ENCODE data around the gene LCE5A.
"Not testable (repeated sequence)": the region's sequence is repeated elsewhere in the genome, so short reads cannot be mapped to it uniquely, and the experiment has no call there.

The LCE5A gene

DNA sequence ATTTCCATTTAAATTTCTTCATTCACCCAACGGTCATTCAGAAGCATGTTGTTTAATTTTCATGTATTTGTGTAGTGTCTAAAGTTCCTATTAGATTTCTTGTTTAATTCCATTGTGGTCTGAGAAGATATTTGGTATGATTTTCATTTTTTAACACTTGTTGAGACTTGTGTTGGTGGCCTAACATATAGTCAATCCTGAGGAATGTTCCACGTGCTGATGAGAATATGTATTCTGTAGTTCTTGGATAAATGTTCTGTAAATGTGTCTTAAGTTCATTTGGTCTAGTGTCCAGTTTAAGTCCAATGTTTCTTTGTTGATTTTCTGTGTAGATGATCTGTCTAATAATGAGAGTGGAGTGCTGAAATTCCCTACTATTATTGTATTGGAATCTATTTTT lies 22.7 kb upstream of the LCE5A start:
- Histone ChIP-seq H2BK5ac (ENCODE audit: low read depth, low read length, poor library complexity, severe bottlenecking) (no peak overlapping the region), H3K4me3 (ENCODE audit: insufficient read depth in 1 of 2, low read depth in 1 of 2, low read length in 2 of 2) (no peak overlapping the region), H3K27me3 (ENCODE audit: control insufficient read depth in 1 of 2, insufficient read depth in 1 of 2, low read length in 2 of 2) (no peaks in the 10 kb centered on the region), H3K36me3 (ENCODE audit: control insufficient read depth in 1 of 2, insufficient read depth in 2 of 2, low read depth in 1 of 2, low read length in 2 of 2) (no peaks in the 10 kb centered on the region), H3K27ac (ENCODE audit: low read length, poor library complexity, severe bottlenecking) (no peak overlapping the region), H2BK15ac (ENCODE audit: low read depth, poor library complexity, severe bottlenecking) (no peak overlapping the region), H3K14ac (ENCODE audit: low read length in 2 of 2) (no peak overlapping the region), H3K18ac (ENCODE audit: low read depth in 1 of 2, low read length in 2 of 2) (no peak overlapping the region), H3K79me1 (replicated peaks; ENCODE audit: low read length, poor library complexity, severe bottlenecking) (no peaks in the 10 kb centered on the region), H2AK5ac (ENCODE audit: low read length, severe bottlenecking) (no peak overlapping the region), H4K8ac (ENCODE audit: low read length) (no peak overlapping the region), H2BK12ac (ENCODE audit: low read length in 2 of 2) (no peak overlapping the region), H3K9me3 (ENCODE audit: control insufficient read depth, low read length) (peaks cover 4% of the 10 kb centered on the region), H3K4ac (ENCODE audit: low read depth in 1 of 2, low read length in 2 of 2) (no peak overlapping the region), H2AFZ (ENCODE audit: low read depth, low read length) (no peak overlapping the region), H3K9ac (ENCODE audit: low read length) (no peak overlapping the region), H2BK120ac (ENCODE audit: low read depth, low read length) (no peak overlapping the region), H3K4me2 (ENCODE audit: low read length, poor library complexity, severe bottlenecking) (no peak overlapping the region), H3K4me1 (ENCODE audit: control insufficient read depth, insufficient read depth, low read depth, low read length) (no peaks in the 10 kb centered on the region), H4K91ac (ENCODE audit: low read length) (no peak overlapping the region), H3K23ac (ENCODE audit: low read length in 2 of 2) (no peak overlapping the region)
- WGBS, result 71% methylated on average over 2 of the region's 2 CpGs
- DNase-seq, result no peak

DNA sequence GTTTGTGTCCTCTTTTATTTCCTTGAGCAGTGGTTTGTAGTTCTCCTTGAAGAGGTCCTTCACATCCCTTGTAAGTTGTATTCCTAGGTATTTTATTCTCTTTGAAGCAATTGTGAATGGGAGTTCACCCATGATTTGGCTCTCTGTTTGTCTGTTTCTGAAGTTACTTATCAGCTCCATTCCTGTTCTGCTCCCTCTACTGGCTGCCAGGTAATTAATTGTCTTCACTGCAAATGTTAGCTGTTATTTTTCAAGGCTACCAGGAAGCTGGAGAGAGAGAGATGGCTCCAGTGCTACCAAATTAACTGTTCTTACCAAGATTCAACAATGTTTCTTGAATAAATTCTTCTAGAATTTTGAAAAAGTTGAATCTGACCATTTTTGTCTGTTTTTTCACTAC lies 19.1 kb upstream of the LCE5A start:
- not testable (repeated sequence) for H2BK15ac ChIP-seq (ENCODE audit: low read depth, poor library complexity, severe bottlenecking); H3K79me1 ChIP-seq (replicated peaks; ENCODE audit: low read length, poor library complexity, severe bottlenecking); H3K27ac ChIP-seq (ENCODE audit: low read length, poor library complexity, severe bottlenecking); H3K18ac ChIP-seq (ENCODE audit: low read depth in 1 of 2, low read length in 2 of 2); H3K23ac ChIP-seq (ENCODE audit: low read length in 2 of 2); H3K4me1 ChIP-seq (ENCODE audit: control insufficient read depth, insufficient read depth, low read depth, low read length); H2AFZ ChIP-seq (ENCODE audit: low read depth, low read length); H4K91ac ChIP-seq (ENCODE audit: low read length); H3K4me2 ChIP-seq (ENCODE audit: low read length, poor library complexity, severe bottlenecking); H3K9me3 ChIP-seq (ENCODE audit: control insufficient read depth, low read length); H3K36me3 ChIP-seq (ENCODE audit: control insufficient read depth in 1 of 2, insufficient read depth in 2 of 2, low read depth in 1 of 2, low read length in 2 of 2); H3K14ac ChIP-seq (ENCODE audit: low read length in 2 of 2); H3K27me3 ChIP-seq (ENCODE audit: control insufficient read depth in 1 of 2, insufficient read depth in 1 of 2, low read length in 2 of 2); H4K8ac ChIP-seq (ENCODE audit: low read length); H2BK12ac ChIP-seq (ENCODE audit: low read length in 2 of 2); DNase-seq; H3K4me3 ChIP-seq (ENCODE audit: insufficient read depth in 1 of 2, low read depth in 1 of 2, low read length in 2 of 2); H3K9ac ChIP-seq (ENCODE audit: low read length); H2BK120ac ChIP-seq (ENCODE audit: low read depth, low read length); H2BK5ac ChIP-seq (ENCODE audit: low read depth, low read length, poor library complexity, severe bottlenecking); H2AK5ac ChIP-seq (ENCODE audit: low read length, severe bottlenecking); H3K4ac ChIP-seq (ENCODE audit: low read depth in 1 of 2, low read length in 2 of 2)

DNA sequence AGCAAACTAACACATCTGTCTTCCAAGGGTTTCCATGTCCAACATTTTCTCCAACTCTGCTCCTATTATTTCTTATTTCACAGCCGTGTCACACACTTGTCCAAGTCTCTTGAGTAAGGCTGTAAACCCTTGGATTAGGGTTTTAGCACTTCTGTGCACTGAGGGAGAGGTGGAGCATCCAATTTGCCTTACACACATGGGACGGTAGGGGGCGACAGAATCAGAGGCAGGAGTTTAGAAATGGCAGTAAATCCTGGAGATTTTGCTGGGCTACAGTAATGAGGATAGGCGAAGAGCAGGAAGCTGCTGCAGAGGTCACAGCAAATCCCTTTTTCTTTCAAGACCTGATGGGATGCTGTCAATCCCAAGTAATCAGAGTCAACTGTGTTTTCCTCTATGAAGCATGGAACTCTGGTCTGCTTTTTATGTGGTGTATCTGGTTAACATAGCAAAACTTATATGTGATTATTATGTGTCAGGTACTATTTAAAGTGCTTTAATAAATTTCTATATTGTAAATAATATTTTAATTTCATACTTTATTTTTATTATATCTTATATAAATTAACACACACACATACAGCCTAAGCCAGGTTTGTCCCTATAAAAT lies 15.4 kb upstream of the LCE5A start:
- no peak overlapping the region for H3K23ac ChIP-seq (ENCODE audit: low read length in 2 of 2)
- H4K8ac ChIP-seq (ENCODE audit: low read length), result no peak overlapping the region
- no peak overlapping the region for H3K4ac ChIP-seq (ENCODE audit: low read depth in 1 of 2, low read length in 2 of 2)
- no peak overlapping the region for H3K4me3 ChIP-seq (ENCODE audit: insufficient read depth in 1 of 2, low read depth in 1 of 2, low read length in 2 of 2)
- H3K9ac ChIP-seq (ENCODE audit: low read length), result no peak overlapping the region
- no peak overlapping the region for H2BK120ac ChIP-seq (ENCODE audit: low read depth, low read length)
- DNase-seq, result no peak
- H3K14ac ChIP-seq (ENCODE audit: low read length in 2 of 2), result no peak overlapping the region
- H2AFZ ChIP-seq (ENCODE audit: low read depth, low read length), result no peak overlapping the region
- no peak overlapping the region for H4K91ac ChIP-seq (ENCODE audit: low read length)
- H3K27ac ChIP-seq (ENCODE audit: low read length, poor library complexity, severe bottlenecking), result no peak overlapping the region
- H2BK5ac ChIP-seq (ENCODE audit: low read depth, low read length, poor library complexity, severe bottlenecking), result no peak overlapping the region
- H3K4me2 ChIP-seq (ENCODE audit: low read length, poor library complexity, severe bottlenecking), result no peak overlapping the region
- no peaks in the 10 kb centered on the region for H3K27me3 ChIP-seq (ENCODE audit: control insufficient read depth in 1 of 2, insufficient read depth in 1 of 2, low read length in 2 of 2)
- H3K36me3 ChIP-seq (ENCODE audit: control insufficient read depth in 1 of 2, insufficient read depth in 2 of 2, low read depth in 1 of 2, low read length in 2 of 2), result no peaks in the 10 kb centered on the region
- H3K79me1 ChIP-seq (replicated peaks; ENCODE audit: low read length, poor library complexity, severe bottlenecking), result no peaks in the 10 kb centered on the region
- no peak overlapping the region for H2BK15ac ChIP-seq (ENCODE audit: low read depth, poor library complexity, severe bottlenecking)
- H2BK12ac ChIP-seq (ENCODE audit: low read length in 2 of 2), result no peak overlapping the region
- no peak overlapping the region for H3K18ac ChIP-seq (ENCODE audit: low read depth in 1 of 2, low read length in 2 of 2)
- 55% methylated on average over 4 of the region's 4 CpGs for WGBS
- no peaks in the 10 kb centered on the region for H3K4me1 ChIP-seq (ENCODE audit: control insufficient read depth, insufficient read depth, low read depth, low read length)
- H2AK5ac ChIP-seq (ENCODE audit: low read length, severe bottlenecking), result no peak overlapping the region
- H3K9me3 ChIP-seq (ENCODE audit: control insufficient read depth, low read length), result no peaks in the 10 kb centered on the region

- Histone ChIP-seq H3K14ac (ENCODE audit: low read length in 2 of 2) (no peak overlapping the region), H3K27ac (ENCODE audit: low read length, poor library complexity, severe bottlenecking) (no peak overlapping the region), H3K4me1 (ENCODE audit: control insufficient read depth, insufficient read depth, low read depth, low read length) (no peaks in the 10 kb centered on the region), H3K79me1 (replicated peaks; ENCODE audit: low read length, poor library complexity, severe bottlenecking) (no peaks in the 10 kb centered on the region), H2BK120ac (ENCODE audit: low read depth, low read length) (no peak overlapping the region), H2BK15ac (ENCODE audit: low read depth, poor library complexity, severe bottlenecking) (no peak overlapping the region), H2BK12ac (ENCODE audit: low read length in 2 of 2) (no peak overlapping the region), H2BK5ac (ENCODE audit: low read depth, low read length, poor library complexity, severe bottlenecking) (no peak overlapping the region), H3K27me3 (ENCODE audit: control insufficient read depth in 1 of 2, insufficient read depth in 1 of 2, low read length in 2 of 2) (no peaks in the 10 kb centered on the region), H4K91ac (ENCODE audit: low read length) (no peak overlapping the region), H3K4me3 (ENCODE audit: insufficient read depth in 1 of 2, low read depth in 1 of 2, low read length in 2 of 2) (no peak overlapping the region), H3K4me2 (ENCODE audit: low read length, poor library complexity, severe bottlenecking) (no peak overlapping the region), H3K36me3 (ENCODE audit: control insufficient read depth in 1 of 2, insufficient read depth in 2 of 2, low read depth in 1 of 2, low read length in 2 of 2) (no peaks in the 10 kb centered on the region), H3K9me3 (ENCODE audit: control insufficient read depth, low read length) (no peaks in the 10 kb centered on the region), H2AFZ (ENCODE audit: low read depth, low read length) (no peak overlapping the region), H2AK5ac (ENCODE audit: low read length, severe bottlenecking) (no peak overlapping the region), H4K8ac (ENCODE audit: low read length) (no peak overlapping the region), H3K4ac (ENCODE audit: low read depth in 1 of 2, low read length in 2 of 2) (no peak overlapping the region), H3K18ac (ENCODE audit: low read depth in 1 of 2, low read length in 2 of 2) (no peak overlapping the region), H3K23ac (ENCODE audit: low read length in 2 of 2) (no peak overlapping the region), H3K9ac (ENCODE audit: low read length) (no peak overlapping the region)
- no peak for DNase-seq
- WGBS, result no CpG with 5 or more reads among the region's 2 CpGs
Observed at GRCh38 chr1:152497273-152497672, 13.3 kb upstream of the LCE5A start.

Data from mesenchymal stem cell (in vitro differentiated cells and primary cell).